ENCODE results near the gene ROM1. TPM values are rescaled to one million over a fixed set of nuclear protein-coding genes. Genes with fewer than 3 reads are reported as not detected.
"Not testable (repeated sequence)": the region's sequence is repeated elsewhere in the genome, so short reads cannot be mapped to it uniquely, and the experiment has no call there.

ROM1 gene
- total and polyA plus RNA-seq, 2 donors from 2014 or later, result 7.9 to 11.1 TPM

DNA sequence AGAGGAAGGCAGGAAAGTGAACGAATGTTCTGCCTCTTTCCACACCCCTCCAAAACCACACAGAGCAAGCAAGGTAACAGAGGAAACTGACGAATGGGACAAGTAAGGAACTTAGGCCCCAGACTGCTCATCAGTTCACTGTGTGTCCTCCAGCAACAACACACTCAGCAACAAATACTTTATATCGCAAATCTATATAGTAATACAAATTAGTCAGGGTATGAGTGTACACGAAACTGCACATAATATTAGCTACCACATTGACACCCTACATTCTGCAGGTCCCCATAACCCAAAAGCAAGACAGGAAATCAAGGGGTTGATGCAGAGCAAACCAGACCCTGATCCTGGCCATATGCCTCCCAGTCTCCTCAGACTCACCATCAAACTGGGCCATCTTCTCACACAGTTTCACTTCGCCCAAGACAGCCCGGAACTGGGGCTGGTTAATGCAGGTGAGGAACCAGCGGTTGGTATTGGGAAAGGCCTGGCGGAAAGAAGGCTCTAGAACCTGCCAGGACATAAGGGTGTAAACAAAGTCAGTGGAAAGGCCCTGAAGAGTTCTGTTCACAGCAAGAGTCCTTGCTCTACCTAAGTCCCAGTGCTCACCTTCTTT is 45.9 kb upstream of the ROM1 start:
- intact Hi-C loops (cut with DNase I), result no loop called here
- peaks cover 0 to 3% (median 0%) of the 10 kb centered on the region in 3 donors for H3K4me1 ChIP-seq (ENCODE audit: control insufficient read depth in 2 of 3, insufficient read depth in 2 of 3, low read depth in 1 of 3, low read length in 3 of 3)
- H3K27ac ChIP-seq (ENCODE audit: low read depth in 2 of 2, low read length in 2 of 2), result no peak overlapping the region
- TF ChIP-seq, protein P1, sequence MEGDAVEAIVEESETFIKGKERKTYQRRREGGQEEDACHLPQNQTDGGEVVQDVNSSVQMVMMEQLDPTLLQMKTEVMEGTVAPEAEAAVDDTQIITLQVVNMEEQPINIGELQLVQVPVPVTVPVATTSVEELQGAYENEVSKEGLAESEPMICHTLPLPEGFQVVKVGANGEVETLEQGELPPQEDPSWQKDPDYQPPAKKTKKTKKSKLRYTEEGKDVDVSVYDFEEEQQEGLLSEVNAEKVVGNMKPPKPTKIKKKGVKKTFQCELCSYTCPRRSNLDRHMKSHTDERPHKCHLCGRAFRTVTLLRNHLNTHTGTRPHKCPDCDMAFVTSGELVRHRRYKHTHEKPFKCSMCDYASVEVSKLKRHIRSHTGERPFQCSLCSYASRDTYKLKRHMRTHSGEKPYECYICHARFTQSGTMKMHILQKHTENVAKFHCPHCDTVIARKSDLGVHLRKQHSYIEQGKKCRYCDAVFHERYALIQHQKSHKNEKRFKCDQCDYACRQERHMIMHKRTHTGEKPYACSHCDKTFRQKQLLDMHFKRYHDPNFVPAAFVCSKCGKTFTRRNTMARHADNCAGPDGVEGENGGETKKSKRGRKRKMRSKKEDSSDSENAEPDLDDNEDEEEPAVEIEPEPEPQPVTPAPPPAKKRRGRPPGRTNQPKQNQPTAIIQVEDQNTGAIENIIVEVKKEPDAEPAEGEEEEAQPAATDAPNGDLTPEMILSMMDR (IDR thresholded peaks at IDR 0.05; ENCODE audit: borderline replicate concordance, extremely low read depth, insufficient read depth), result no peak
- no peak overlapping the region for H3K4me3 ChIP-seq (ENCODE audit: low read length in 3 of 3)
- H3K9ac ChIP-seq (ENCODE audit: low read length in 3 of 3), result no peak overlapping the region
- no peaks in the 10 kb centered on the region for H3K27me3 ChIP-seq (ENCODE audit: control insufficient read depth, insufficient read depth, low read length)
- H3K36me3 ChIP-seq (ENCODE audit: control insufficient read depth in 2 of 3, insufficient read depth in 3 of 3, low read length in 3 of 3), result peaks cover 15 to 57% (median 30%) of the 10 kb centered on the region in 3 donors
- FAIRE-seq (no peak), DNase-seq (peak in 1 of 5 donors; percentile 15)
- H3K9me3 ChIP-seq (ENCODE audit: control insufficient read depth in 2 of 3, insufficient read depth in 1 of 3, low read length in 3 of 3), result no peaks in the 10 kb centered on the region

DNA sequence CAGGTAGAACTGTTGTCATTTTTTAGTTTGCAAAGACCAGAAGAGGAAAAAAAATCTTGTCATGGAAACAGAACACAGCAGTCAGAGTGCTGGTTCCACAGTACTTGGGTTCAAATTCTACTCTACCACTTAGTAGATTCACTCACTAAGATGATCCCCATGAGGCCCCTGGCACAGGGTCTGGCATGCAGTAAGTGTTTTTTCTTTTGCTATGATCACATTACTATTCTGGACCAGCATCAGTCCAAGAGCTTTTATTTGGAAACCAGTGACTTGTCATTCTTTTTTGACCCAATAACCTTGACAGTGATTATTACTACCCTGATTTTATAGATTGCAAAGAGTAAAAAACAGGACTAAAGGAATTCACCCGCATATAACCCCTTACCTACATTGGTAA is 43.4 kb upstream of the ROM1 start:
- Histone ChIP-seq H3K9me3 (ENCODE audit: control insufficient read depth in 2 of 3, insufficient read depth in 1 of 3, low read length in 3 of 3) (no peaks in the 10 kb centered on the region), H3K36me3 (ENCODE audit: control insufficient read depth in 2 of 3, insufficient read depth in 3 of 3, low read length in 3 of 3) (peaks cover 15 to 52% (median 26%) of the 10 kb centered on the region in 3 donors), H3K4me3 (ENCODE audit: low read length in 3 of 3) (no peak overlapping the region), H3K9ac (ENCODE audit: low read length in 3 of 3) (no peak overlapping the region), H3K27me3 (ENCODE audit: control insufficient read depth, insufficient read depth, low read length) (no peaks in the 10 kb centered on the region), H3K27ac (ENCODE audit: low read depth in 2 of 2, low read length in 2 of 2) (no peak overlapping the region), H3K4me1 (ENCODE audit: control insufficient read depth in 2 of 3, insufficient read depth in 2 of 3, low read depth in 1 of 3, low read length in 3 of 3) (peaks cover 0 to 11% (median 6%) of the 10 kb centered on the region in 3 donors)
- intact Hi-C loops (cut with DNase I), result no loop called here
- FAIRE-seq, result no peak
- TF ChIP-seq, protein P1 (IDR thresholded peaks at IDR 0.05; ENCODE audit: borderline replicate concordance, extremely low read depth, insufficient read depth), result no peak
- no peak for DNase-seq

DNA sequence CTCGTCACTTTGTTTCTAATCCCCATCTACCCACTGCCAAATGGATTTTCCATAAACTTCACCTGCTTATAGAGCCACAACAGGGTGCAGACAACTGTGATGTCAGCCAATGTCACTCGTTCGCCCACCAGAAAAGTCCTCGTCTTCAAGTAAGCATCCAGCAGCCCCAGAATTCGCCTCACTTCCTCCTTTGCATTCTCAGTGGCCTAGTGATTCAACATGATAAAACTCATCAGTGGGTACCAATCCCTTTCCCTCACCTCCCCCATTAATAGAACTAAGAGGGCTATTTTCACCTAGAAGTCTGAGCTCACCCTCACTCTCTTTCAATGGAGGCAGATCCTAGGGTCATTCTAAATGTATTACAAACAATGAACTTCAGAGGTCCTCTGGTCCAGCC is 42.2 kb upstream of the ROM1 start:
- H3K27me3 ChIP-seq (ENCODE audit: control insufficient read depth, insufficient read depth, low read length); H3K4me3 ChIP-seq (ENCODE audit: low read length in 3 of 3); H3K9me3 ChIP-seq (ENCODE audit: control insufficient read depth in 2 of 3, insufficient read depth in 1 of 3, low read length in 3 of 3); H3K27ac ChIP-seq (ENCODE audit: low read depth in 2 of 2, low read length in 2 of 2); intact Hi-C loops (cut with DNase I); FAIRE-seq; H3K9ac ChIP-seq (ENCODE audit: low read length in 3 of 3); DNase-seq: not testable (repeated sequence)
- Histone ChIP-seq H3K4me1 (ENCODE audit: control insufficient read depth in 2 of 3, insufficient read depth in 2 of 3, low read depth in 1 of 3, low read length in 3 of 3) (peaks cover 0 to 21% (median 6%) of the 10 kb centered on the region in 3 donors), H3K36me3 (ENCODE audit: control insufficient read depth in 2 of 3, insufficient read depth in 3 of 3, low read length in 3 of 3) (peaks cover 14 to 53% (median 20%) of the 10 kb centered on the region in 3 donors)

DNA sequence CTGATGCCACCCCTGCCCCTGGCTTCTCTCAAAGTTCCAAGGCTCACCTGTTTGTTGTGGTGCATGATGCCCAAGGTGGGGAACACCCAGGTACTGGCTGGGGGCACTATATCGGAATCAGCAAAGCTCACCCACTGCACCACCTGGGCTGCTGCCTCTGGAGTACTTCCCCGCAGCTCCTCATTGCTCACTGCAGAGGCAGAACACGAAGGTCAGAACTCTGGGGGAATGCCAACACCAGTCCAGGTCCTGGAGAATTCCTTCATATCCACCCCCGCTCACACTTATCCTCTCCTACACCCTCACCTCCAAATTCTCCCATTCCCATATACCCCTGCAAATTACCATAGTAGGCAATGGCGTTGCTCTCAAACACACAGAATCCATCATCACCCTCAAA is 41.6 kb upstream of the ROM1 start:
- FAIRE-seq; H3K27ac ChIP-seq (ENCODE audit: low read depth in 2 of 2, low read length in 2 of 2); intact Hi-C loops (cut with DNase I); H3K27me3 ChIP-seq (ENCODE audit: control insufficient read depth, insufficient read depth, low read length); H3K9me3 ChIP-seq (ENCODE audit: control insufficient read depth in 2 of 3, insufficient read depth in 1 of 3, low read length in 3 of 3); DNase-seq; H3K4me3 ChIP-seq (ENCODE audit: low read length in 3 of 3): not testable (repeated sequence)
- H3K4me1 ChIP-seq (ENCODE audit: control insufficient read depth in 2 of 3, insufficient read depth in 2 of 3, low read depth in 1 of 3, low read length in 3 of 3), result peaks cover 0 to 25% (median 12%) of the 10 kb centered on the region in 3 donors
- peaks cover 12 to 53% (median 21%) of the 10 kb centered on the region in 3 donors for H3K36me3 ChIP-seq (ENCODE audit: control insufficient read depth in 2 of 3, insufficient read depth in 3 of 3, low read length in 3 of 3)
- H3K9ac ChIP-seq (ENCODE audit: low read length in 3 of 3), result peak overlapping the region in 1 of 3 donors; percentile 43

Data from kidney (tissue), 14 donors.